Endothelial cell of umbilical vein (primary cell): ENCODE measurements around the gene ZNF527. TPM values are rescaled to one million over a fixed set of nuclear protein-coding genes. Genes with fewer than 3 reads are reported as not detected.

Experiments used
- BruUV-seq: library from RNA; stranded (reverse); fragments of 400-500 nt; replicated peaks from 2 replicates; lab custom pipeline; 2021; lab: Mats Ljungman, UMichigan
- CTCF ChIA-PET: fragments of 300-600, 350-600 bp; sonication (Branson Sonifier 250); formaldehyde crosslinking; loops from one replicate; lab custom pipeline; 2021; ENCODE audit warnings: antibody characterized with exemption, inconsistent platforms; lab: Charles Lee
- POLR2A ChIA-PET: fragments of 300-600, 350-600 bp; sonication (Branson Sonifier 250); formaldehyde crosslinking; loops from one replicate; lab custom pipeline; 2021; ENCODE audit warnings: antibody characterized with exemption, inconsistent platforms; lab: Charles Lee
- DNase-seq: peaks from one replicate; pipeline ENCODE4 v3.0.0-alpha.2; 2011; ENCODE audit warnings: low read depth, low spot score
- FAIRE-seq: peaks from 2 replicates; lab custom pipeline; 2011; peaks lifted over from hg19 to GRCh38; lab: Jason Lieb, UNC
- H2AFZ ChIP-seq: 2 replicates; pipeline ENCODE4 v1.6.0; 2012; ENCODE audit warnings: low read depth, low read length, control low read depth, inconsistent platforms
- H3K27ac ChIP-seq: 2 replicates; pipeline ENCODE4 v1.5.1; 2011; ENCODE audit warnings: low read depth, mild to moderate bottlenecking, control low read depth, low read length, moderate library complexity; ENCODE audit not compliant: insufficient read depth
- H3K27me3 ChIP-seq, 2 experiments: 2 replicates each; pipeline versions ENCODE4 v1.6.0 to v1.6.1; 2011; ENCODE audit warnings: low read length in 2 of 2, mixed read lengths in 1 of 2; ENCODE audit not compliant: control insufficient read depth in 2 of 2, insufficient read depth in 2 of 2
- H3K36me3 ChIP-seq, 2 experiments: 2 replicates in 1 of 2; 3 replicates in 1 of 2; pipeline ENCODE4 v1.5.1; 2011; ENCODE audit warnings: low read length in 2 of 2, mild to moderate bottlenecking in 1 of 2, moderate library complexity in 1 of 2; ENCODE audit not compliant: control insufficient read depth in 2 of 2, insufficient read depth in 2 of 2; ENCODE audit errors: extremely low read depth in 1 of 2
- H3K4me1 ChIP-seq: 3 replicates; pipeline ENCODE4 v1.5.1; 2011; ENCODE audit warnings: mild to moderate bottlenecking, low read length; ENCODE audit not compliant: control insufficient read depth, insufficient read depth; ENCODE audit errors: extremely low read depth
- H3K4me2 ChIP-seq: 2 replicates; pipeline ENCODE4 v1.6.1; 2011; ENCODE audit warnings: low read length, control low read depth, mixed read lengths; ENCODE audit not compliant: insufficient read depth
- H3K4me3 ChIP-seq, 3 experiments: fragments of 200-600 bp in 1 of 3; sonication (generic), shearing (Covaris generic) in 1 of 3; replicated peaks in 1 of 3; 2 replicates each; pipeline ENCODE4 v1.5.1; 2011 to 2016; ENCODE audit warnings: control low read depth in 3 of 3, low read length in 3 of 3, mild to moderate bottlenecking in 2 of 3, inconsistent platforms in 1 of 3, low read depth in 1 of 3, moderate library complexity in 1 of 3; ENCODE audit not compliant: insufficient read depth in 1 of 3
- H3K79me2 ChIP-seq: 2 replicates; pipeline ENCODE4 v1.6.0; 2012; ENCODE audit warnings: low read length, inconsistent platforms; ENCODE audit not compliant: control insufficient read depth, insufficient read depth
- H3K9ac ChIP-seq: replicated peaks from 2 replicates; pipeline ENCODE3; 2011; ENCODE audit warnings: low read length, control low read depth; ENCODE audit not compliant: insufficient read depth; ENCODE audit errors: extremely low read depth
- H3K9me1 ChIP-seq: replicated peaks from 3 replicates; pipeline ENCODE4 v1.6.0; 2011; ENCODE audit warnings: mild to moderate bottlenecking, low read length; ENCODE audit not compliant: control insufficient read depth, insufficient read depth; ENCODE audit errors: extremely low read depth
- H3K9me3 ChIP-seq: replicated peaks from 2 replicates; pipeline ENCODE4 v1.5.1; 2012; ENCODE audit warnings: low read length, inconsistent platforms; ENCODE audit not compliant: control insufficient read depth, insufficient read depth
- H4K20me1 ChIP-seq: replicated peaks from 2 replicates; pipeline ENCODE3; 2011; ENCODE audit warnings: mild to moderate bottlenecking, low read length; ENCODE audit not compliant: control insufficient read depth, insufficient read depth; ENCODE audit errors: extremely low read depth
- CTCF ChIP-seq, 2 donors: IDR thresholded peaks; 1 replicate in 1 of 2; 2 replicates in 1 of 2; pipeline ENCODE4 v1.5.1; 2011; ENCODE audit warnings: low read length in 2 of 2, mild to moderate bottlenecking in 2 of 2, moderate library complexity in 2 of 2, control low read depth in 1 of 2, inconsistent platforms in 1 of 2, low read depth in 1 of 2; ENCODE audit not compliant: insufficient read depth in 1 of 2; ENCODE audit errors: extremely low read depth in 1 of 2
- EZH2 ChIP-seq: IDR thresholded peaks from 2 replicates; pipeline ENCODE4 v1.6.1; 2012; ENCODE audit warnings: borderline replicate concordance, low read depth, mild to moderate bottlenecking, moderate library complexity, low read length, inconsistent platforms; ENCODE audit not compliant: severe bottlenecking
- FOS ChIP-seq: IDR thresholded peaks from 2 replicates; pipeline ENCODE4 v1.6.1; 2011; ENCODE audit warnings: mild to moderate bottlenecking, low read length, moderate library complexity, borderline replicate concordance; ENCODE audit not compliant: insufficient read depth
- GATA2 ChIP-seq: IDR thresholded peaks from 2 replicates; pipeline ENCODE4 v1.7.0; 2011; ENCODE audit warnings: low read depth, mild to moderate bottlenecking, moderate library complexity, mixed read lengths, low read length; ENCODE audit not compliant: insufficient read length, insufficient read depth
- JUN ChIP-seq: IDR thresholded peaks from 2 replicates; pipeline ENCODE4 v1.6.1; 2011; ENCODE audit warnings: borderline replicate concordance, low read depth; ENCODE audit not compliant: insufficient read length, insufficient read depth
- MYC ChIP-seq: IDR thresholded peaks from one replicate; pipeline ENCODE4 v1.6.1; 2011; ENCODE audit warnings: mild to moderate bottlenecking, low read depth, low read length
- POLR2A ChIP-seq: IDR thresholded peaks from 2 replicates; pipeline ENCODE4 v1.6.1; 2012; ENCODE audit warnings: low read depth, mild to moderate bottlenecking, control low read depth, low read length
- POLR2AphosphoS5 ChIP-seq: IDR thresholded peaks from 2 replicates; pipeline ENCODE4 v1.6.1; 2012; ENCODE audit warnings: low read depth, mild to moderate bottlenecking, control low read depth, low read length, moderate library complexity; ENCODE audit not compliant: insufficient read depth
- dilution Hi-C: fragments of 300-500 bp; cut with MboI; formaldehyde crosslinking; loops from one replicate; pipeline ENCODE4 v1.15.0; 2019; ENCODE audit warnings: low sequenced_read_pairs; ENCODE audit not compliant: extremely low pct_ligation_motif_present
- intact Hi-C: fragments of 100-400 bp; cut with micrococcal nuclease; formaldehyde crosslinking; loops from one replicate; pipeline ENCODE4 v1.10.0; 2022
- polyA plus RNA-seq, 4 experiments: library from polyadenylated mRNA; depleted of rRNA in 3 of 4; stranded (reverse) in 3 of 4; unstranded in 1 of 4; fragments of >200 nt; gene quantifications; 2 replicates each; pipeline versions ENCODE4 v1.2.1 to v1.2.3, GENCODE V29; 2011 to 2012; ENCODE audit warnings: missing spikeins in 1 of 4
- total RNA-seq: library from RNA; stranded (reverse); gene quantifications from 2 replicates; pipeline ENCODE4 v1.2.3, GENCODE V29; 2021
- TF ChIP-seq, protein P1 (sequence below): IDR thresholded peaks from 2 replicates; pipeline ENCODE4 v1.6.1; 2011; ENCODE audit not compliant: insufficient read depth, insufficient read length

The ZNF527 gene
- total and polyA plus RNA-seq, 2 donors (not counting 3 experiments of a cell fraction or from before 2014, with no cell fraction given) = 2.9 to 3.6 TPM

GRCh38 chr19:37342753-37343152 is 28.1 kb upstream of the ZNF527 start:
- H3K79me2 ChIP-seq = no peaks in the 10 kb centered on the region
- H4K20me1 ChIP-seq = no peaks in the 10 kb centered on the region
- no TSS peak for BruUV-seq
- TF ChIP-seq MYC (no peak), EZH2 (no peak), POLR2A (no peak), JUN (no peak), POLR2AphosphoS5 (no peak), GATA2 (no peak), FOS (no peak), CTCF (IDR thresholded peaks at IDR 0.05; ENCODE audit: extremely low read depth in 1 of 2, insufficient read depth in 1 of 2, low read depth in 1 of 2, low read length in 2 of 2) (no peak)
- TF ChIP-seq, protein P1, sequence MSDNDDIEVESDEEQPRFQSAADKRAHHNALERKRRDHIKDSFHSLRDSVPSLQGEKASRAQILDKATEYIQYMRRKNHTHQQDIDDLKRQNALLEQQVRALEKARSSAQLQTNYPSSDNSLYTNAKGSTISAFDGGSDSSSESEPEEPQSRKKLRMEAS = no peak
- H3K9me1 ChIP-seq = no peaks in the 10 kb centered on the region
- H3K4me3 ChIP-seq = no peak overlapping the region
- H3K27ac ChIP-seq = no peak overlapping the region
- peaks cover 0 to 5% of the 10 kb centered on the region in 2 experiments for H3K36me3 ChIP-seq
- H3K4me2 ChIP-seq = no peak overlapping the region
- intact Hi-C loops (no loop called here), dilution Hi-C loops (no loop called here)
- no peak for FAIRE-seq
- DNase-seq = no peak
- POLR2A ChIA-PET = no interaction called here
- H3K9ac ChIP-seq = no peak overlapping the region
- no peaks in the 10 kb centered on the region for H3K4me1 ChIP-seq
- no peak overlapping the region for H2AFZ ChIP-seq
- CTCF ChIA-PET = no interaction called here
- no peaks in the 10 kb centered on the region for H3K9me3 ChIP-seq
- H3K27me3 ChIP-seq = no peaks in the 10 kb centered on the region
